HG03025 (cell line): ENCODE data around the gene SPON1.
"Not testable (repeated sequence)": the region's sequence is repeated elsewhere in the genome, so short reads cannot be mapped to it uniquely, and the experiment has no call there.

Experiments
- ATAC-seq: cut with Tn5 transposase; IDR thresholded peaks from one replicate; pipeline ENCODE4 v1.9.1; 2021; ENCODE audit warnings: mild to moderate bottlenecking, moderate library complexity; ENCODE audit not compliant: unreplicated experiment, low FRiP score

SPON1 gene

GRCh38 chr11:14173679-14174078 lies 211.2 kb downstream of the SPON1 start:
- not testable (repeated sequence) for ATAC-seq

DNA sequence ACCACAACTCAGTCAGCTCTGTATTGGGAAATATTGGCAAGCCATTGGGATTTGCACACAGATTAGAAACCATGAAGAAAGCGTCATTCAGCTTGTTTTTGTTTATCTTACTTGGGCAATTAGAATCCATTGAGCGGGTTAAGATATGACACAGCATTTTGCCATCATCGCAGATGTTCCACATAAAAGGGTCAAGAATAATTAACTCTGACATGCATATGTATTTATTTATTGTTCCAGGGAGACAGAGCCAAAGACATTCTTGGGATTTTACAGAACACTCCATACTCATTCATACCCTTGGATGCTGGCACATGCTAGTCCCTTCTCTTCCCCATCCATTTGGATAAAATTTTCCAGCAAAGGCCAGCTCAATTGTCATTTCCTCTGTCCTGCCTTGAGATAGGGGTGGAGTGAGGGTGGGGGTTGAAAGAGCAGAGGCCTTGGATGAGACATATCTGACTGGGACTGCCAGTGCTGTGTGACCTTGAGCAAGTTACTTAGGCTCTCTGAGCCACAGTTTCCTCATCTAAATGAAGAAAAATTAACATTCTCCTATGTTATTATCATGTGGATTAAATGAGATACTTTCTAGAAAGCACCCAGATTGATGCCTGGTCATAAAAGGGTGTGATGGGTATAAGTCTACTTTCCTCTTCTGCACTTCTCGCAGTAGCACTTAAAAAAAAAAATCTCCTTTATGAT lies 216.7 kb downstream of the SPON1 start:
- no peak for ATAC-seq

- ATAC-seq, result no peak
Observed at GRCh38 chr11:14181121-14181520, 218.6 kb downstream of the SPON1 start.

- no peak for ATAC-seq
Observed at GRCh38 chr11:14182833-14183364, 220.4 kb downstream of the SPON1 start.

- no peak for ATAC-seq
Observed at GRCh38 chr11:14184028-14184940, 221.8 kb downstream of the SPON1 start.

- no peak for ATAC-seq
Observed at GRCh38 chr11:14185461-14185860, 222.9 kb downstream of the SPON1 start.

DNA sequence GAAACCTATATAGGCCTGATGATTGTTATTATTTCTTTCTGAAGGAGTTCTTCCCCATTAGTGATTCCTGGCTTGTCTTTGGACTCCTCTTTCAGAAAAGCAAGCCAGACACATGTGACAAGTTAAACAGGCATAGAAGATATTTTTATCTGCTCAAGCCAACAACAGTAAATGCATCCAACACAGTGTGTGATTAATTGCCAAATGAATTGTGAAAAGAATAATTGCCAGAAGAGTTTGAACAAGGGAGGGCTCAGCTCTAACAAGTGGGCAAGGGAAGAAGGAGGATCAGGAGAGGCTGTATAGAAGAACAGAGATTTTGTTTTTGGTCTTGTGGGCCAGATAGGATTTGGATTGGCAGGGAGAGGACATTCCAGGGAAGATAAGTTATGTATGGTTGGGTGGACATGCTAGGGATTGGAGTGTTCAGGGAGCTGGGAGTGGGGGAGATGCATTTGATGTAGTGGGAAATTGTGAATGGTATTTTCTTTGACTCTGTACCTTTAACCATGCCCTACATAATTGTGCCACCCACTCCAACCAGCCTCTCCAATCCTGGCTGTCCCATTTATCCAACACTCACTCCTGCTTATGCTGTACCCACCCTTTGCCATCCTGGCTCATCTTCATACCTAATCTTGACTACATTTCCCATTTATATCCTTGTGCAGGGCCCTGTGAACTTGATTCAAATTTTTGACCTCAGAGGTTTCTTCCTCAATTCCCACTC lies 223.7 kb downstream of the SPON1 start:
- no peak for ATAC-seq

DNA sequence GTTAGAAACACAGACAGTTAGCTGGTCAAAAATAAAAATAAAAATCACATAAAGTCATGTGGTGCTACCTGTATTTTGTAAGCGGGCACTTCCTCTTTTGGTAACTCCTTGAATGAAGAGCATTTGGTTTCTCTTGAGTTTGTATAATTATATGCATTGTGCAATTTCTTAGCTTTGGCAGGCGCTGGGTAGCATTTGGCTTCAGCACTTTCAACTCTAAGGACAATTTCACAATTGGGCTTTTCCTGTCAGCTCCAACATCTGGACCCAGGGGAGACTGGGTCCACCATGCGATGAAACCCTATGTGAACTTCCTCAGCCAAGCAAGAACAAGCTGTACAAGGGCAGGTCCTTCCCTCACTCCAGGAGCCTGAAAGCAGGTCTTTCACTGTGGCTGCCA lies 227.4 kb downstream of the SPON1 start:
- no peak for ATAC-seq

- no peak for ATAC-seq
Observed at GRCh38 chr11:14190992-14191778, 228.7 kb downstream of the SPON1 start.

DNA sequence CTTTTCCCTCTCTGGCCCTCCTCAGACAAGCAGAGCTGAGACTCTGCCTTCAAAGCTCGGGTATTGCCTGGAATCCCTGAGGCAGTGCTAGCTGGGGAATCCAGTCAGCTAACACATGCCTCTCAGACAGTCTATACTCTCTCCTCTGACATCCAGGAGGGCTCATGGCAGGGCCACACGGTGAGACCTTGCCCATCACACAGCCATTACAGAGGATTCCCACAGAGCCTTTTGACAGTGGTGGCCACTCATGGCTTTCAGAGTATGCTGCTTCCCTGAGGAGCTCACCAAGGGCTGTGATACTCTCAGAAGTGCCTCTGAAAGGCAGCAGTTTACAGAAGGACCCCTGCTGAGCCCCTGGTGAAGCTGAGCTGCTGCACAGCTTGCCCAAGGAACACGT lies 231.1 kb downstream of the SPON1 start:
- no peak for ATAC-seq

DNA sequence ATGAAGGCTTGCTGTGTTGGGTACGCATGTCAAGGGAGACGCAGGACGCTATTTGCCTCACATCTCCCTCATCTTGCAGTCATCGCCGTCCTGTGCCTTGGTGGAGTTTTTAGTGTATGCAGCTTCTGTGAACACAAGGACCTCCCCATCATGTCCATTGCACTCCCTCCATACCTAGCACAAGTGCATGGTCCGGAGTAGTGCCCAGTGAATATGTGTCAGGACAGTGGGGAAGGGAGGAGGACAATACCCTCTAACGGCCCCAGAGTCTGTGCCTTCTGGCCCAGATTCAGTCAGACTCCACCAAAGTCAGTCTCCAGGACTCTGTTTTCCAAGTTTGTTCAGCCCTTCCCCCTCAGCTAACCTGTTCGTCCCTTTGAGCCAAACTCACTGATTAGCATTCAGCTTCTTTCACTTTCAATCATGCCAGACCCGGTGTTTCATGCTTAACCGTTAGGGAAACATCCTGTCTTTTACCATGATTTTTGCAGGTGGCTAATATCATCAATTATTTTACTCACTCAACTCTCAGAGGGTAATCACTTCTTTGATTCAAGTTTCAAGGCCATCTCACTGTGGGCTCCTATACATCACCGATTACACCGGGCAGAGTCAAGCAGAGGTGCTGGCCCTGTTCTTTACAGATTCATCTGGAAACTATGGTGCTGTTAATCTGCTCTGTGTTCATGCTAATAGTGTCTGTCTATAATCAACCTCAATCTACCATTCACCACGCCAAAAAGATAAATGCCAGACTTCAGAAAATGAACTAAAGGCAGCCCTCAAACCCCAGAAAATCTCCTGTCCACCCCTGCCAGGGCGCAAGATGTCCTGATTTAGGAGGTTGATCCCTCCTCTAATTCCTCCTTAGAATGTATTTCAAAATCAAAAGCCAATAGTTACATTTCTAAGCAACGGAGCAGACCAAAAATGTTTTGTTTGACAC lies 240.0 kb downstream of the SPON1 start:
- peak; percentile 55 for ATAC-seq

DNA sequence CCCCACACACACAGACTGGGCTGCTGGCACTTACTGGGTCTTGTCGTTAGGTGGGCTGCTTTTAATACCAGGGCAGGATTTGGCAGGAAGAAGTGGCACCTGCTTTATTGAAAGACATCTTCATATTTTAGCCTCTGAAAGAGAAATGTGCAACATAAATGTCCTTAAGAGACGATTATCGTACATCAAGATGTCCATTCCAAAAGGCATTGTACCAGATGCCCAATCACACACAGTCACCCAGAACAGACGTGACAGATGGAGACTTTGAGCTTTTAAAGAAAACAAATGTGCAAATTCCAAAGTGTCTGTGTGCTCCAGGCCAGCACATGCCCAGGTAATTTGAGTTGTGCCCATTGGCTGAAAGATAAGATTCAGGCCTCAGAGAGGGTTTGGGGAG lies 240.8 kb downstream of the SPON1 start:
- no peak for ATAC-seq

DNA sequence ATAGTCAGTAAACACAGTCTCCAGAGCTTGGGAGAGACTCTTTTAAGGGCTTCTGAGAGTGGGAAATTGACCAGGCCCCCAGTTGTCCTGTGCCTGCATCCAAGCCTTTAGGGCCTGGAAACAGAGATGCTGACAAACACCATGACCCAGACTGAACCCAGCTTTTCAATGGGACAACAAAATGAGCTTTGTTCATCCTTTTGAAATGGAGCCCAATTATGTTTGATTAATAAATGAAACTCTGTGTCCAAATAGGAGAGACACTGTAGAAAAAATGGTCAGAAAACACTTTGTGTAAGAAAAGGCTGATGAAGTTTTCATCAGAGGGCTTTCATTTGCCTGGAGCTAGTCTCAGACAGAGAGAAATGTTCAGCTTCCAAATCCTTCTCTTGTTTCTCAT lies 250.5 kb downstream of the SPON1 start:
- ATAC-seq, result no peak

DNA sequence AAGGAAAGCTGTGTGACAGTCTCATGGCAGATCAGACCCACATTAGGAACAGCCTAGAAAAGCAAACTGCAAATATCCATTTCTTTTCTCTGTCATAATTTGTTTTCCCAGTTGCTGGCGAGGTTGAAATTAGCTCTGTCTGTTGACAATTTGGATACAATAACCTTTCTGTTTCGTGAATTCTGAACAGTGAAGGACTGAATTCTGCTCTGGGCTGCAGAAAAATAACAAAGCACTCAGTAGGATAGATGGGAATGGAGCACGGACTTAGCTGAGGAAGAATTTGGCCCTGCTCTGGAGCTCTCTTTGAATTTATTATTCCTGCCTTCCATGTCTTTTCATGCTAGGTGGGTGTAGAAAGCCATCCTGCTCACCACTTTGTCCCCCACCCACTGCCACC lies 256.2 kb downstream of the SPON1 start:
- no peak for ATAC-seq

DNA sequence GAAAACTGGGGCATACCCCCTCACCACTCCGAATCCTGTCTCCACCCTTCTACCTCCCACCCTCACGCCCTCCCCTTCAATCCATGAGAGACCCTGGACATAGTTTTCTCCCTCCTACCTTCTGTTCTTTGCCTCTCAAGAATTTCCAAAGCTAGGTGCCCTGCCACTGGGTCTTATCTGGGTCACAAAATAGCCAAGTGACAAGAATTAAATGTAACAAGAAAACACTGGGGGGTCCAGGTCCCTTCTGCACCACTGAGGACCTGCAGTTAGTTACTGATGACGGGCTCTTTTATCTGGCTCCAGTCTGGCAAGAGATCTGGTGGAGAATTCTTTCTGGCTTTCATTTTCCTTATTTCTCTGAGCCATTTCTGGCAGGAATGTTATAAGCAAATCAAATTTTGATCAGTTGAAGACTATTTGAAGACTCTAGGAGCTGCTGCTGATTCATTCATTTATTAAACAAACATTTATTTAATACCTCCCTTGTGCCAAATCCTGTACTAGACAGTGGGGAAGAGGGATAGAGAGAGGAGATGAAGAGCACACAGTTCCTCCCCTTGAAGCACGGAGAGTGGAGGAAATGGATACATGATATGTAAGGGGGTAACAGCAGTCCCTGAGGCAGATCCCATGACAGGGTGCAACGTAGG lies 261.2 kb downstream of the SPON1 start:
- ATAC-seq, result no peak

DNA sequence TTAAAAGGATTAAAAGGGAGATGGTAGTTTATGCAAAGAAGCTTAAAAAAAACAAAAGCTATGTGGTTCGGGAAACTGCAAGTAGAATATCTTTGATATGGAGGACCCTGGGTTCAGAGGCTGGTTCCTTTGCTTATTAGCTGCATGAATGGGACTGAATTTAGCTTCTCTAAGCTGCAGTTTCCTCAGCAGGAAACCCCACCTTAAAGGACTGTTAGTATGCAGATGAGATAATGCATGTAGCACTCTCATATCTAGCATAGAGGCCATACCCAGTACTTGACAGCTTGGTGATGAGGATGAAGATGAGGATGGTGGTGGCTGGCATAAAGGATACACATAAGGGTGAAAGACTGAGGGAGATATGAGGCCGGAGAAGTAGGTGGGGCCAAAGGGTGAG lies 261.9 kb downstream of the SPON1 start:
- no peak for ATAC-seq

DNA sequence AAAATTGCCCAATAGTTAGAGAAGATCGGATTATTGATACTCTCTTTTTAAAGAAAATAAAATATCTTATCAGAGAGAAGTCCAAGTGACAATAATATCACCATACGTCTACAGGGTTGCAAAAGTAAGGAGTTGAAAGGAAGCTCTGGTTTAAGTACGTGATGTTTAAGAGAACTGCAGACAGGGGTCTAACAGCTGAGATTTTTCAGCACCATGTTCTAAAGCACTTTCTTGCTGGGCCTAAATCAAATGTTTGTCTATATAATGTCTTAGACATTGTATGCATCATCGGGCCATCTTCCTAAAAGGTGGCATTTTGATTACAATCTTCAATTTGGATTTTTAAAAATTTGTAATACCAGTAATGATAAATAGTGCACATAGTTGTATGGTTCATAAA lies 263.1 kb downstream of the SPON1 start:
- no peak for ATAC-seq

- ATAC-seq, result no peak
Observed at GRCh38 chr11:14228356-14228755, 265.8 kb downstream of the SPON1 start.

GRCh38 chr11:14229472-14229871 lies 266.9 kb downstream of the SPON1 start:
- no peak for ATAC-seq
